IMR-90 (cell line): ENCODE data around the gene PCAT6.

Source experiments
- BHLHE40 ChIP-seq: fragments of 150-350 bp; IDR thresholded peaks from 2 replicates; pipeline ENCODE4 v1.6.1; 2016; ENCODE audit warnings: mild to moderate bottlenecking, low read depth, low read length
- MAZ ChIP-seq: IDR thresholded peaks from 2 replicates; pipeline ENCODE4 v1.6.1; 2012; ENCODE audit warnings: low read depth, mild to moderate bottlenecking, low read length, improper control_type of control experiment, moderate library complexity, borderline replicate concordance
- MXI1 ChIP-seq: IDR thresholded peaks from 2 replicates; pipeline ENCODE4 v1.6.1; 2012; ENCODE audit warnings: low read depth, mild to moderate bottlenecking, low read length, moderate library complexity, borderline replicate concordance
- NFE2L2 ChIP-seq: fragments of 150-350 bp; IDR thresholded peaks from 2 replicates; pipeline ENCODE4 v1.6.1; 2016; ENCODE audit warnings: low read depth, mild to moderate bottlenecking, low read length
- POLR2A ChIP-seq: IDR thresholded peaks from 2 replicates; pipeline ENCODE4 v1.6.1; 2012; ENCODE audit warnings: mild to moderate bottlenecking, low read depth, low read length
- RAD21 ChIP-seq: IDR thresholded peaks from 2 replicates; pipeline ENCODE4 v1.6.1; 2012; ENCODE audit warnings: low read length, improper control_type of control experiment
- RFX5 ChIP-seq: IDR thresholded peaks from 2 replicates; pipeline ENCODE4 v1.8.0; 2012; ENCODE audit warnings: low read depth, mild to moderate bottlenecking, low read length, moderate library complexity
- SMC3 ChIP-seq: fragments of 150-350 bp; IDR thresholded peaks from 2 replicates; pipeline ENCODE4 v1.6.1; 2016; ENCODE audit warnings: low read depth, mild to moderate bottlenecking, antibody characterized with exemption, low read length, moderate library complexity
- USF2 ChIP-seq: fragments of 150-350 bp; IDR thresholded peaks from 2 replicates; pipeline ENCODE4 v1.6.1; 2017; ENCODE audit warnings: mild to moderate bottlenecking, antibody characterized with exemption, low read length, low read depth
- TF ChIP-seq, protein P1 (sequence below): conservative IDR thresholded peaks from 2 replicates; pipeline ENCODE4 v1.5.1; 2012; ENCODE audit warnings: mild to moderate bottlenecking, low read depth, low read length, improper control_type of control experiment

DNA sequence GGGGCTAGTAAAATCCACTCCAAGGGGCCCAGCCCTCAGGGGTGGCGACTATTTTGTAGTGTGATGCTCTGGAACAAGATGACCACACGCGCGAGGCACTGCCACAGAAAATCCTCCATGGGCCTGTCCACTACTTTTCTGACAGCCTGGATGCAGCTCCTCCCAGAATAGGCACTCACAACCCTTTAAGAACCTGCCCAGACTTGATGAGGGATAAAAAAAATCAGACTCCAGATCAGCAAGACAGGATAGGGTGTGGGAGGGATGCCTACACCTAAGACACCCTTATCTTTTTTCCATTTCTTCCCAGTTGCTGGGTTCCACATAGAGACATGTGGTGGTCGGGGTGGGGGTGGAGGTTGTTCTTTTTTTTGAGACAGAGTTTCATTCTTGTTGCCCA lies 33.5 kb downstream of the PCAT6 start:
- TF ChIP-seq, protein P1, sequence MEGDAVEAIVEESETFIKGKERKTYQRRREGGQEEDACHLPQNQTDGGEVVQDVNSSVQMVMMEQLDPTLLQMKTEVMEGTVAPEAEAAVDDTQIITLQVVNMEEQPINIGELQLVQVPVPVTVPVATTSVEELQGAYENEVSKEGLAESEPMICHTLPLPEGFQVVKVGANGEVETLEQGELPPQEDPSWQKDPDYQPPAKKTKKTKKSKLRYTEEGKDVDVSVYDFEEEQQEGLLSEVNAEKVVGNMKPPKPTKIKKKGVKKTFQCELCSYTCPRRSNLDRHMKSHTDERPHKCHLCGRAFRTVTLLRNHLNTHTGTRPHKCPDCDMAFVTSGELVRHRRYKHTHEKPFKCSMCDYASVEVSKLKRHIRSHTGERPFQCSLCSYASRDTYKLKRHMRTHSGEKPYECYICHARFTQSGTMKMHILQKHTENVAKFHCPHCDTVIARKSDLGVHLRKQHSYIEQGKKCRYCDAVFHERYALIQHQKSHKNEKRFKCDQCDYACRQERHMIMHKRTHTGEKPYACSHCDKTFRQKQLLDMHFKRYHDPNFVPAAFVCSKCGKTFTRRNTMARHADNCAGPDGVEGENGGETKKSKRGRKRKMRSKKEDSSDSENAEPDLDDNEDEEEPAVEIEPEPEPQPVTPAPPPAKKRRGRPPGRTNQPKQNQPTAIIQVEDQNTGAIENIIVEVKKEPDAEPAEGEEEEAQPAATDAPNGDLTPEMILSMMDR: no peak
- TF ChIP-seq SMC3 (no peak), NFE2L2 (no peak), POLR2A (no peak), USF2 (no peak), RFX5 (no peak), MXI1 (no peak), BHLHE40 (no peak), RAD21 (no peak), MAZ (no peak)
